ENCODE data around the gene GRAMD1B.
A peak's percentile ranks its signal among the peaks of the same experiment; 100 is the strongest.

GRCh38 chr11:123580557-123581275 is 150.6 kb downstream of the GRAMD1B start:
- TF ChIP-seq, protein P1, sequence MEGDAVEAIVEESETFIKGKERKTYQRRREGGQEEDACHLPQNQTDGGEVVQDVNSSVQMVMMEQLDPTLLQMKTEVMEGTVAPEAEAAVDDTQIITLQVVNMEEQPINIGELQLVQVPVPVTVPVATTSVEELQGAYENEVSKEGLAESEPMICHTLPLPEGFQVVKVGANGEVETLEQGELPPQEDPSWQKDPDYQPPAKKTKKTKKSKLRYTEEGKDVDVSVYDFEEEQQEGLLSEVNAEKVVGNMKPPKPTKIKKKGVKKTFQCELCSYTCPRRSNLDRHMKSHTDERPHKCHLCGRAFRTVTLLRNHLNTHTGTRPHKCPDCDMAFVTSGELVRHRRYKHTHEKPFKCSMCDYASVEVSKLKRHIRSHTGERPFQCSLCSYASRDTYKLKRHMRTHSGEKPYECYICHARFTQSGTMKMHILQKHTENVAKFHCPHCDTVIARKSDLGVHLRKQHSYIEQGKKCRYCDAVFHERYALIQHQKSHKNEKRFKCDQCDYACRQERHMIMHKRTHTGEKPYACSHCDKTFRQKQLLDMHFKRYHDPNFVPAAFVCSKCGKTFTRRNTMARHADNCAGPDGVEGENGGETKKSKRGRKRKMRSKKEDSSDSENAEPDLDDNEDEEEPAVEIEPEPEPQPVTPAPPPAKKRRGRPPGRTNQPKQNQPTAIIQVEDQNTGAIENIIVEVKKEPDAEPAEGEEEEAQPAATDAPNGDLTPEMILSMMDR (conservative IDR thresholded peaks at IDR 0.05): peak; percentile 98
- no peak for TF ChIP-seq ZFX (IDR thresholded peaks at IDR 0.05)

All from C4-2B (cell line).